GM18511 (cell line): Measurements from ENCODE around the gene ABHD2.
A peak's percentile ranks its signal among the peaks of the same experiment; 100 is the strongest.

Experiments used
- ATAC-seq: cut with Tn5 transposase; IDR thresholded peaks from one replicate; pipeline ENCODE4 v1.9.1; 2021; ENCODE audit warnings: mild to moderate bottlenecking, moderate library complexity; ENCODE audit not compliant: unreplicated experiment

ABHD2 gene

GRCh38 chr15:89096664-89097063, 8.4 kb downstream of the ABHD2 start:
- ATAC-seq = no peak

GRCh38 chr15:89097313-89097712, 9.1 kb downstream of the ABHD2 start:
- ATAC-seq = no peak

GRCh38 chr15:89098281-89098680, 10.0 kb downstream of the ABHD2 start:
- no peak for ATAC-seq

- no peak for ATAC-seq
Observed at GRCh38 chr15:89099968-89100367, 11.7 kb downstream of the ABHD2 start.

GRCh38 chr15:89101302-89102193, 13.3 kb downstream of the ABHD2 start:
- no peak for ATAC-seq

- no peak for ATAC-seq
Observed at GRCh38 chr15:89103481-89104171, 15.4 kb downstream of the ABHD2 start.

- ATAC-seq = no peak
Observed at GRCh38 chr15:89104172-89104564, 15.9 kb downstream of the ABHD2 start.

- ATAC-seq = no peak
Observed at GRCh38 chr15:89105147-89105546, 16.9 kb downstream of the ABHD2 start.

- no peak for ATAC-seq
Observed at GRCh38 chr15:89106200-89106599, 17.9 kb downstream of the ABHD2 start.

- no peak for ATAC-seq
Observed at GRCh38 chr15:89107984-89108383, 19.7 kb downstream of the ABHD2 start.

- no peak for ATAC-seq
Observed at GRCh38 chr15:89108835-89109234, 20.6 kb downstream of the ABHD2 start.

- no peak for ATAC-seq
Observed at GRCh38 chr15:89109238-89109637, 21.0 kb downstream of the ABHD2 start.

- ATAC-seq = no peak
Observed at GRCh38 chr15:89110060-89110459, 21.8 kb downstream of the ABHD2 start.

- no peak for ATAC-seq
Observed at GRCh38 chr15:89111352-89111751, 23.1 kb downstream of the ABHD2 start.

GRCh38 chr15:89111961-89112340, 23.7 kb downstream of the ABHD2 start:
- ATAC-seq = peak; percentile 7

- peak; percentile 95 for ATAC-seq
Observed at GRCh38 chr15:89112341-89112971, 24.2 kb downstream of the ABHD2 start.

GRCh38 chr15:89113296-89114024, 25.2 kb downstream of the ABHD2 start:
- no peak for ATAC-seq

GRCh38 chr15:89114990-89115389, 26.7 kb downstream of the ABHD2 start:
- ATAC-seq = no peak

- no peak for ATAC-seq
Observed at GRCh38 chr15:89115547-89115946, 27.3 kb downstream of the ABHD2 start.

GRCh38 chr15:89116404-89116803, 28.1 kb downstream of the ABHD2 start:
- no peak for ATAC-seq

GRCh38 chr15:89117790-89118189, 29.5 kb downstream of the ABHD2 start:
- ATAC-seq = no peak
